ENCODE data around the gene CTNNA3. TPM values are rescaled to one million over a fixed set of nuclear protein-coding genes. Genes with fewer than 3 reads are reported as not detected.
"Not testable (repeated sequence)": the region's sequence is repeated elsewhere in the genome, so short reads cannot be mapped to it uniquely, and the experiment has no call there.

Gene CTNNA3
- polyA plus RNA-seq, 1 experiment, result 0.26 TPM

GRCh38 chr10:67575532-67575931, 120.5 kb downstream of the CTNNA3 start:
- no peak for TF ChIP-seq CTCF (IDR thresholded peaks at IDR 0.05; ENCODE audit: low read depth, low read length)
- ChIA-PET POLR2A (no interaction called here), CTCF (no interaction called here)
- H3K9me3 ChIP-seq (ENCODE audit: control insufficient read depth, insufficient read depth, low read length), result no peaks in the 10 kb centered on the region
- DNase-seq (ENCODE audit: low read depth, low spot score), result no peak
- no peak overlapping the region for H3K4me3 ChIP-seq (ENCODE audit: low read depth, low read length)
- H3K27me3 ChIP-seq (ENCODE audit: control insufficient read depth, insufficient read depth, low read length), result no peaks in the 10 kb centered on the region
- no peak overlapping the region for H3K27ac ChIP-seq (ENCODE audit: low read depth, low read length)

- no peaks in the 10 kb centered on the region for H3K9me3 ChIP-seq (ENCODE audit: control insufficient read depth, insufficient read depth, low read length)
- no peaks in the 10 kb centered on the region for H3K27me3 ChIP-seq (ENCODE audit: control insufficient read depth, insufficient read depth, low read length)
- TF ChIP-seq CTCF (IDR thresholded peaks at IDR 0.05; ENCODE audit: low read depth, low read length), result no peak
- no peak for DNase-seq (ENCODE audit: low read depth, low spot score)
- no peak overlapping the region for H3K27ac ChIP-seq (ENCODE audit: low read depth, low read length)
- POLR2A ChIA-PET, result no interaction called here
- H3K4me3 ChIP-seq (ENCODE audit: low read depth, low read length), result no peak overlapping the region
- CTCF ChIA-PET, result no interaction called here
Measured at GRCh38 chr10:67573484-67573883, 122.5 kb downstream of the CTNNA3 start.

GRCh38 chr10:67571503-67571902, 124.5 kb downstream of the CTNNA3 start:
- ChIA-PET CTCF (no interaction called here), POLR2A (no interaction called here)
- H3K27me3 ChIP-seq (ENCODE audit: control insufficient read depth, insufficient read depth, low read length), result no peaks in the 10 kb centered on the region
- no peak overlapping the region for H3K27ac ChIP-seq (ENCODE audit: low read depth, low read length)
- no peak for TF ChIP-seq CTCF (IDR thresholded peaks at IDR 0.05; ENCODE audit: low read depth, low read length)
- H3K9me3 ChIP-seq (ENCODE audit: control insufficient read depth, insufficient read depth, low read length), result no peaks in the 10 kb centered on the region
- no peak overlapping the region for H3K4me3 ChIP-seq (ENCODE audit: low read depth, low read length)
- no peak for DNase-seq (ENCODE audit: low read depth, low spot score)

GRCh38 chr10:67558311-67558710, 137.7 kb downstream of the CTNNA3 start:
- H3K27me3 ChIP-seq (ENCODE audit: control insufficient read depth, insufficient read depth, low read length); POLR2A ChIA-PET; H3K27ac ChIP-seq (ENCODE audit: low read depth, low read length); DNase-seq (ENCODE audit: low read depth, low spot score); CTCF ChIA-PET; H3K4me3 ChIP-seq (ENCODE audit: low read depth, low read length); H3K9me3 ChIP-seq (ENCODE audit: control insufficient read depth, insufficient read depth, low read length): not testable (repeated sequence)

GRCh38 chr10:67553254-67553653, 142.7 kb downstream of the CTNNA3 start:
- no peak for DNase-seq (ENCODE audit: low read depth, low spot score)
- no peak overlapping the region for H3K27ac ChIP-seq (ENCODE audit: low read depth, low read length)
- ChIA-PET CTCF (no interaction called here), POLR2A (no interaction called here)
- TF ChIP-seq CTCF (IDR thresholded peaks at IDR 0.05; ENCODE audit: low read depth, low read length), result no peak
- no peaks in the 10 kb centered on the region for H3K9me3 ChIP-seq (ENCODE audit: control insufficient read depth, insufficient read depth, low read length)
- H3K4me3 ChIP-seq (ENCODE audit: low read depth, low read length), result no peak overlapping the region
- no peaks in the 10 kb centered on the region for H3K27me3 ChIP-seq (ENCODE audit: control insufficient read depth, insufficient read depth, low read length)

GRCh38 chr10:67550838-67551402, 145.1 kb downstream of the CTNNA3 start:
- Histone ChIP-seq H3K27me3 (ENCODE audit: control insufficient read depth, insufficient read depth, low read length) (no peaks in the 10 kb centered on the region), H3K9me3 (ENCODE audit: control insufficient read depth, insufficient read depth, low read length) (no peaks in the 10 kb centered on the region), H3K27ac (ENCODE audit: low read depth, low read length) (no peak overlapping the region), H3K4me3 (ENCODE audit: low read depth, low read length) (no peak overlapping the region)
- no peak for DNase-seq (ENCODE audit: low read depth, low spot score)
- no peak for TF ChIP-seq CTCF (IDR thresholded peaks at IDR 0.05; ENCODE audit: low read depth, low read length)
- ChIA-PET CTCF (no interaction called here), POLR2A (no interaction called here)
